Medulla oblongata (tissue), 1 donor: ENCODE data around the gene C1QTNF6.

Experiments used
- DNase-seq: peaks from one replicate; pipeline ENCODE4 v3.0.0-alpha.2; 2015; ENCODE audit errors: extremely low spot score

Gene C1QTNF6

GRCh38 chr22:37162221-37163095, 25.6 kb downstream of the C1QTNF6 start:
- DNase-seq: no peak

DNA sequence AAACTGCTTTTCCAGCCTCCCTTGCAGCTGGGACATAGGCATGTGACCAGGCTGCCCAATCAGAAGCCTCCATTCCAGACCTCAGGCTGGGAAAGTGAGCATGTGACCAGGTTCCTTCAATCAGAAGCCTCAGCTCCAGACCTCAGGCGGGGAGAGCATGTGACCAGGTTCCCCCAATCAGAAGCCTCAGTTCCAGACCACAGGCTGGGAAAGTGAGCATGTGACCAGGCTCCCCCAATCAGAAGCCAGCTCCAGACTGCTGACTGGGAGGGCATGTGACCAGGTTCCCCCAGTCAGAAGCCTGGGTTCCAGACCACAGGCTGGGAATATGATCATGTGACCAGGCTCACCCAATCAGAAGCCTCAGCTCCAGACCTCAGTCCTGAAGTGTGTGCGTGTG, 26.6 kb downstream of the C1QTNF6 start:
- DNase-seq: no peak

DNA sequence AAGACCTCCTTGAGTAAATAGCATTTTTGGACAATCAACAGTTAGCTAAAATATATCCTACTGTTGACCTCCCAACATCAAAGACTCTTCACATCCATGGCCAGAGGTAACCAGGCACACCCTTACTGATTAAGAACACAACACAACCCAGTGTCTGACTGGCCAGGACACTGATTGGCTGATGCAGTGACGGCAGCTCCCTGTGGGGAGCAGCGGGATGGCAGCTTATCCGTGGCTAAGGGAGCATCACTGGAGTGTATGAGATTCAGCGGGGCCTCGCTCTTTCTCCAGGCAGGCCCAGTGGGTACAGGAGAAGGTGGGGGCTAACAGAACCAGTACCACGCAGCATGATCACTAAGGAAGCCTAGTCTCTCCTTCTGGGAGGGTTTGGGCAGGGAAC, 28.0 kb downstream of the C1QTNF6 start:
- DNase-seq: no peak

GRCh38 chr22:37158963-37159290, 29.1 kb downstream of the C1QTNF6 start:
- no peak for DNase-seq

DNA sequence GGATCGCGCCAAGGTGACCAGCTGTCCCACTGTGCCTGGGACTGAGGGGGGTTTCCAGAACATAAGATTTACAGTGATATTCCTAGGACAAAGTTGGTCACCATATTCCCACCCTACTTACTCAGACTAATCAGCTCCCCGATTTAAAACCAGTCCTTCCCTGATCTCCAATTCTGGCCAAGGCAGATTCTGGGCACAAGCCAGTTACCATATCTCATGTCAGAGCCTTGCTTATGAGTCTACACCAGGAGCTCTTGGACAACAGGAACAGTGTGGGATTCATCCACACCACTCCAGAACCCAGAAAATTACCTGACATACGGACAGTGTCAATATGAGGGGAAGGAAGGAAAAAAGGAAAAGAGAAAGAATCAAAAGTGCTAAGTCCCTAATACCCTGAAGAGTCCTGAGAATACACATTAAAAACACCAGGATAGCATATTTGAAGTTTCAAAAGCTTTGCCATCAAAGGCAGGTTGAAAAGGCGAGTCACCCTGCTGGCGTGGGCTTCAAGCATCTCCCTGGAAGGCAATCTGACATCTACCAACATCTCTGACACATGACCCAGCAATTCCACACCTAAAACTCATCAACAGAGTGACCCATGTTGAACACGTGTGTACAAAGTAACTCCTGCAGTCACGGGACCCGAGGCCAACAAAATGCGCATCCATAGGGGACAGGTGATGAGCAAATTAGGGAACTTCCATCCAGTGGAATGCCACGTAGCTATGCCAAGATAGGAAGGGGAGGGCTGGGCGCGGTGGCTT, 30.3 kb downstream of the C1QTNF6 start:
- DNase-seq: no peak

DNA sequence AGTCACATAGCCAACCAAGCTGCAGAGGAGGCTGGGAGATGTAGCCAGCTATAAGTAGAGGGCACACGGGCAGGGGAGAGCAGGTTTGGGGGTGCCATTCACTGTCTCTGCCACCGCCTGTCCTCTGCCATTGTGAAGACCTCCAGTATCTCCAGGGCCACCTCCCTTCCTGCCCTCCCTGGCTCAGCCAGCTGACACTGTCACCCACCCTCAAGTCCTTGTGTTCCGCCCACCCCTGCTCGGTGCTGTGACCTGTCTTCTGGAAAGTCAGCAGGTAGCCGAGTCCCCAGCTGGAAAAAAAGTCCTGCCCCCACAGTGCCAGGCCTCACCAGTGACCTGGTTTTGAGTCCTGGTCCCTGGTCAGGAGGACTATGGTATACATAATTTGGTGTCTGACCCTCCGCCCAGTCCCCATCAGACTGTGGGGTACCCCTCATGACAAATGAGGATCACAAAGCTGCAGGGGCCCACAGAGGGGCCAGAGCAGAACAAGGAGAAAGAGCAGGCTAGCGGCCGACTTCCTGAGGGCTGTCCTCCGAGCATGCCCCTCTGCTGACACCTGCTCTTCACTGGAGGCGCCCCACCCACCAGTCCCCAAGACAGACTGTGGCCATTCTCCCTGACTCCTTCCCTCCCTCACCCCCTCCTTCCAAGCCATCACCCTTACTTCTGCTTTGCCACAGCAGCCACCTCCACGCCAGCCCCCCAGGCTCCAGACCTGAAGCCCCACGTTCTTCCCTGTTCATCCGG, 31.2 kb downstream of the C1QTNF6 start:
- DNase-seq: no peak

DNA sequence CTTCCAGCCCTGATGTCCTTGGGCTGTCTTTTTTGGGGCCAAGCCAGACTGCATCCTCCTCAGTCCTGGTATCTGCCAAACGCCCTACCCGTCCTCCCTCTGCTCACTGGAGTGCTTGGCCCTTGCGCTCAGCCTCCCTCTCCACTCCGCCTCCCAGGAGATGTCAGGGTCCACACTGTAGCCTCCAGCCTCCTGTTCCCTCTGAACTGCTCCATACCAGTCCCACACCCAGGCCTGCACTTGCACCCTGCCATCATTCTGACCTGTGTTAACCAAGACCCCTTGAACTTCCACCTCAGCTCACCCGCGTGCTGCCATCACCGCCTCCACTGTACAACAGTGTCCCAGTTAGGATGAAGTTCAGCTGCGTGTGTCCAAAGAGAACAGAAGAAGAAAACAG, 32.1 kb downstream of the C1QTNF6 start:
- DNase-seq: no peak

DNA sequence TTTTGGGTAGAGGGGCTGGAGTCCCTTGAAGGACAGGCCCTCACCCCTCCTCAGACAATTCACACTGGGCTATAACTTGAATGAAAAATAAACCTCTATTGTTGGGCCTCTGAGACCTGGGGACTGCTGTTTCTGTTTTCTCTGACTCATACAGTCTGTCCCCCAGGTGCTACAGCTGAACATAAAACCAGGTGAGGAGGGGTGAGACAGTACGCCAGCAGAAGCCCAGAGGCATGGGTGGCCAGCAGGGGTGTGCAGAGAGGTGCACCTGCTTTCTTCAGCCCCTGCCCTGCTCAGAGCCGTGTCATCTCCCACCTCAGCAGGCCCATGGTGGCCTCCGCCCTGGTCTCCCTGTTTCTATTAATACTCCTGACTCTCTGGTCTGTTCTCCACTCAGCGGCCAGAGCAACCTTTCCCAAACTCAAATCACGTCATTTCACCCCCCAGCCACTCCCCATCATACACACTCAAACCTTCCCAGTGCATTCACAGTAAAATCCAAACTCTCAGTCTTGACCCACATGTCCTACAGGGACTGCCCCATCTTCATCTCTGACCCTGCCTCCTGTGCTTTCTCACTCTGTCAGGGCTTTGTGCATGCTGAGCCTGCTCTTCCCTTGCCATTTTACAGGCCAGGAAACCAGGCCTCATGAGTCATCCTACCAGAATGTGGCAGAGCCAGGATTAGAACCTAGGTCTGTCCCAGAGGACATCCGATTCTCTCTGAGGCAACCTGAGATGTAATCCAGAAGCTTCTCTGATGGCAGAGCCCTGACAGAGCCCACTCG, 32.9 kb downstream of the C1QTNF6 start:
- no peak for DNase-seq

DNA sequence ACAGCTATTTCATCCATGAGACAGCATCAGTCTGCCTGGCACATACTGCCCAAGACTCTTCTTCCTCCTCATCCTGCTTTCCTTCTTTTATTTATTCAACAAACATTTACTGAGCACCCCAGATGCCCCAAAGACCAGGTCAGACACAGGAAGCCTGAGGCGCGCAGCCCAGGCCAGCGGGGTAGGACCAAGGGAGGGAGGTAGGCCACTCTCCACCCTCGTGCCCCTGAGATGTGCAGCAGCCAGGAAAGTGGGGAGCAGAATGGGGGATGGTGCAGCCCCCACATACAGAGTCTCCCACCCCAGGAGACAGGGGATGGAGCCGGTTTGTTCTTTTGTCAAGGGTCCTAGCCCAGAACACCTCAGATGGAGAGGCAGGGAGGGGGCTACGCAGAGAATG, 34.1 kb downstream of the C1QTNF6 start:
- DNase-seq: no peak

DNA sequence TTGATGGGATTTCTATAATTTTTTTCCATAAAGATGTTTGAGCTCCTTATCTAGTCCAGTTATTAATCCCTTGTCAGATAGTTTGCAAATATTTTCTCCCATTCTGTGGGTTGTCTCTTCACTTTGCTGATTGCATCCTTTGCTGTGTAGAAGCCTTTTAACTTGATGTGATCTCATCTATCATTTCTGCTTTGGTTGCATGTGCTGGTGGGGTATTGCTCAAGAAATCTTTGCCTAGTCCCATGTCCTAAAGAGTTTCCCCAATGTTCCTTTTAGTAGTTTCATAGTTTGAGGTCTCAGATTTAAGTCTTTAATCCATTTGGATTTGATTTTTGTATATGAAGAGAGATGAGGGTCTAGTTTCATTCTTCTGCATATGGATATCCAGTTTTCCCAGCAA, 36.6 kb downstream of the C1QTNF6 start:
- no peak for DNase-seq

DNA sequence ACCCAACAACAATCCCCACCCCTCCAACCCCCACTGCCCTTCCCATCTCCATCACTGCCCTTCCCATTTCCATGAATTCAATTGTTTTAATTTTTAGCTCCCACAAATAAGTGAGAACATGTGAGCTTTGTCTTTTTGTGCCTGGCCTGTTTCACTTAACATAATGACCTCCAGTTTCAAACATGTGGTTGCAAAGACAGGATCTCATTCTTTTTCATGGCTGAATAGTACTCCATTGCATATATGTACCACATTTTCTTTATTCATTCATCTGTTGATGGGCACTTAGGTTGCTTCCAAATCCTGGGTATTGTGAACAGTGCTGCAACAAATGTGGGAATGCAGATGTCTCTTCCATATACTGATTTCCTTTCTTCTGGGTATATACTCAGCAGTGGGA, 37.3 kb downstream of the C1QTNF6 start:
- no peak for DNase-seq

- no peak for DNase-seq
These were observed 39.0 kb downstream of the C1QTNF6 start for GRCh38 chr22:37148742-37149665.

- no peak for DNase-seq
These were observed 39.9 kb downstream of the C1QTNF6 start for GRCh38 chr22:37148031-37148651.

- no peak for DNase-seq
These were observed 40.7 kb downstream of the C1QTNF6 start for GRCh38 chr22:37147186-37147990.

GRCh38 chr22:37146507-37147180, 41.4 kb downstream of the C1QTNF6 start:
- DNase-seq: no peak

- no peak for DNase-seq
These were observed 42.0 kb downstream of the C1QTNF6 start for GRCh38 chr22:37146051-37146385.

DNA sequence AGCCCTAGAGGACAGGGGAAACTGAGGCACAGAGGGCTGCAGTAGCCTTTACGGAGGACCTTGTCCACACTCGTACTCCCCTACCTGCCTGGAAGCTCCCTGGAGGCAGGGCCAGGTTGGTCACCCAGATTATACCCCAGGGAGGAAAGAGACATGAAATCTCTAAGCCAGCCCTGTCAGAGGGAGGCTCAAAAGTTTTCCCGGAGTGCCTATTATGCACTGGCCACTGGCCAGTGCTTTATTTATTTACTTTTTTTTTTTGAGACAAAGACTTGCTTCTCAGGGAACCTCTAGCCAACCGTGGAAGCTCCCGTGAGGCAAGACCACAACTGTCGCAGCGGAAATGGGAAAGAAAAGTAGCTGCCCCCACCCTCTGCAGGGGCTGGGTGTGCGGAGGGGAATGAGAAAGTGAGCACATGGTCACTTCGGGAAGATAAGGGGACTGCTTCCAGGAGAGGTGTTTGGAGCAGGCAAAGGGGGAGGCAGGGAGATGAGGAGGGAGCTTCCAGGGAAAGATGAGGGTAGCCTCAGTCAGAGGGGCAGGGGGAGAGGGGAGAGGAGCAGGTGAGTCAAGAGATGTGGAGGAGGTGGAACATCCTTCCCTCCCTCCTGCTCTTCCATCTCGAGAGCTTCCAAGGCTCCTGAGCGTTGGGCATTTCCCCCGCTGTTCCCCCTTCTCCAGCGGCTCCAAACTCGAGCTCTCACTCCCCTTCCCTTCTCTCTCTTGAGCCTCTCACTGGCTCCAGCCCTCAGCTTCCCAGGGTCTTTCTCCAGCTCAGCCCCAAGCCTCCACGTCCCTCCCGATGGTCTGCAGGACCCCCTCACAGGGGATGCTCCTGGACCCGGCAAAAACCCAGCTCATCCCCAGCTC, 42.6 kb downstream of the C1QTNF6 start:
- DNase-seq: no peak

DNA sequence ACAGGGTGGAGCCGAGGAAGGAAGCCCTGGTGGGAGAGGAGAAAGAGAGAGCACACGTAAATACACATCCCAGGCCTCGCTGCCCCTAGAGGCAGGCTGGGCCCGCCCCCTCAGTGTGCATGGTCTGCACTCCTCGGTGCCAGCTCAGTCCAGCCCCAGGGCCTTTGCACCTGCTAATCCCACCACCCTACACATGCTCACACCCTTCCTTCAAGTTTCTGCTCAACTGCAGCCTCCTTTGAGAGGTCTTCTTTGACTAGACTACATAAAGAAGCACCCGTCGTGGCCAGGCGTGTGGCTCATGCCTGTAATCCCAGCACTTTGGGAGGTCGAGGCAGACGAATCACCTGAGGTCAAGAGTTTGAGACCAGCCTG, 43.9 kb downstream of the C1QTNF6 start:
- no peak for DNase-seq
